ENCODE results near the gene CMIP.

The CMIP gene

DNA sequence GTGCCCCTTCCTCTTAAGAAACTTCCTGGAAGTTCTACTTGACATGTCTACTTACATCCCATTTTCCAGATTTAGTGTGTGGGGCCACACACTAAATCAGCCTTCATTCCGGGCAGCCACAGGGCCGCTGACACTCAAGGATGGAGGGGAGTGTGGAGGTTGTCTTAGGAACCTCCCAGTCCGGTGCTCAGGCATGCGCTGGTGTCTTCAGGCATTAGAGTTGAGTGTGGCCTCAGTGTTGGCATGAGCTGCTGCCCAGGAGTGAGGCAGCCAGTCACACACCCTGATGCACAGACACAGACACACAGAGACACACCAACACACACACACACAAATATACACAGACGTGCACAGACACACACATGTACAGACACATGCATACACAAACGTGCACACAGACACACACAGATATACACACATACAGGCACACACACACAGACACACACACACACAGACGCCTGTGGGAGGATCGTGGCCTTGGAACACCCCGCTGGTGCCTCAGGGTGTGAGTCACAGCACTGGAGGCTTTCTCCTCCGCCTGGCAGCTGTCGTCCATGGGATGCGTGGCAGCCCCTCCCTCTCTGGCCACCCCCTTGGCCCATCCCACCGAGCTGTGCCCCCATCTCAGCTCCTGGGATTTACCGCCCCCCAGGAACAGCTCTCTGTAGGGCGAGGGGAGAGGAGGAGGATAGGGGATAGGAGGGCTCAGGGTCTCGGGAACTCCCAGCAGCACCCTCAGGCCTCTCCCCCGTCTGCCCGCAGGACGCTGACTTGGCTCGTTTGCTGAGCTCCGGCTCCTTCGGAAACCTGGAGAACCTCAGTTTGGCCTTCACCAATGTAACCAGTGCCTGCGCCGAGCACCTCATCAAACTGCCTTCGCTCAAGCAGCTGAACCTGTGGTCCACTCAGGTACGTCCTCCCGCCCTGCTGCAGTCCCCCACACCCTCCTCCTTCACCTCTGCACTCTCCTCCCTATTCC, 258.9 kb downstream of the CMIP start:
- no peak for DNase-seq (ENCODE audit: low spot score)

DNA sequence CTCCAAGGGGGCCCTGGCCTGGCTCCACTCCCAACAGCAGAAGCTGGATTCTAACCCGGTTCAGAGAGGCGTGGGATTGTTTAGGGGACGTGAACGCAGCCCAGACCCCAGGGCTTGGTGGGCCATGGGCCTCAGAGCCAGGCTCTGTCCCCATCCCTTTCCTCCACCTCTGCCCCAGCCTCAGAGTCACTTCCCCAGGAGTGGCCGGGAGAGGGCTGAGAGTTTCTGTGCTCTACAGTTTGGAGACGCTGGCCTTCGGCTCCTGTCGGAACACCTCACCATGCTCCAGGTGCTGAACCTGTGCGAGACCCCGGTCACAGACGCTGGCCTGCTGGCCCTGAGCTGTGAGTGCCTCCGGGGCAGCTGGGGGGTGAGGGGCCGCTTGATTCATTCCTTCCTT, 260.7 kb downstream of the CMIP start:
- DNase-seq (ENCODE audit: low spot score): no peak

DNA sequence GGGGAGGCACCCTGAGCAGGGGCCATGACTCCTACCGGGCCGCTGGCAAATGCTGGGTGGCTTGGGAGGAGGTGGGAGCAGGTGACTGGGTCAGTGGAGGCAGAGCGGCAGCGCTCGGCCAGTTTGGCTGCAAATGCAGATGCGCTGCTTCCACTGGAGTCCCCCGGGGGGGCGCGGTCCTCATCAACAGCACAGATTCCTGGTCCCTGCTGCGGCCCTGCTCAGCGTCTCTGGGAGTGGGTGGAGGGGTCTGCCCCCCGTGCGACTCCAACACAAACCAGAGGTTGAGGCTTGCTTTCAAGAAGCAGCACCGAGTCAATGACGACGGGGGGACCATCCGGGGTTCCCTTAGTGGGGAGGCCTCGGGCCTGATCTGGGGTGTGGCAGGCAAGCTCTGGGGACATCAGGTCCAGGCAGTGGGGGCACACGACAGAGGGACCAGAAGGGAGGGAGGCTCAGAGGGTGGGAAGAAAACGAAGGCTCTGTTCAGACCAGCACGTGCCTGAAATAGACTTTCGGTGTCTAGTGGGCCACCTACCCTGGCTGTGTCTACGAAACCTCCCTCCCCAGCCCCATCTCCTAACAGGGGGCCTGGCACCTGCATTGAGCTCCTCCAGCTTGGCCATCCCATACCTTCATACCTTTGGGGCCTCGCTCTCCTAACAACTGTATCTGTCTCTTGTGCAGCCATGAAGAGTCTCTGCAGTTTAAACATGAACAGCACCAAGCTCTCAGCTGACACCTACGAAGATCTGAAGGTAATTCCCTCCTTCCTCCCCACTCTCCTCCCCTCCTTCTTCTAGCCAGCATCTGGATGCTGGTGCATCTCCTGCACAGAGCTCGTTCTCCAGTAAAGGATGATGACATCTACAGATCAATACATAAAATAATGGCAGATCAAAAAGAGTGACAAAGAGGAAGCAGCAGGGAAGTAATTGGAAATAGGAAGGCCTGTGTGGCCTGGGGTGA, 262.0 kb downstream of the CMIP start:
- DNase-seq (ENCODE audit: low spot score): no peak

DNA sequence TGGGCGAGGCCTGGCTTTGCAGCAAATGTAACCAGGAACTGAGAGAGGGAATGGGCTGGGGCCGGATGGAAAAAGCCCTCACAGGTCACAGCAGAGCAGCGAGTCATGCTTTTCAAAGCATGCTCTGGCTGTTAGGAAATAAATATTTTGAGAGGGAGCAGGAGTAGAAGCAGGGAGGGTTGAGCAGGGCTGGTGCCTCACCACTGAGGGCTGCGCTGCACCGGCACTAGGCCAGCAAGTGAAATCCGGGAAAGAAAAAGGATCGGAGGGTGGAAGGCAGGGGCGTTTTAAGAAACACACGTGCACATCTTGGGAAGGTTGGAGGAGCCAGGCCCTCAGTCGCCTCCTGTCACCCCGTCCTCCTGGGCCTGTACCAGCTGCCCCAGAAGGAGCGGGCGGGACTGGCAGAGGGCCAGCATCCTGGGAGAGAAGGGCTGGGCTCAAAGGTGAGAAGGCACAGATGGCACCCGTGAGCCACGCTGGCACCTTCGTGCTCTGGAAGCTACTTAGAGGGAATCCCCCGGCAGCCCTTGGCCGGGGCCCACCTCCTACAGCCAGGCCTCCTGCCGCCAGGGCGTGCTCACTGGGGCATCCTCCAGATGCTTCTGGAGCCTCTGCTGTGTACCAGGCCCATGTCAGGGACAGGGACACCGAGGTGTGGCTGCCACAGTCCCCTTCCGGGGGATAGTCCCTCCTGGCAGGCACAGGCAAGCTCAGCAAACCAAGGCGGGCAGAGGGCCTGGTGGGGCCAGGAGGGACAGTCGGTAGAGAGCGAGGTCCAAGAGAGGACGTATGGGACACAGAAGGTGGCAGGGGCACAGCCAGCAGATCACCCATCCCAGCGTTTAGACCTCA, 263.0 kb downstream of the CMIP start:
- no peak for DNase-seq (ENCODE audit: low spot score)

DNA sequence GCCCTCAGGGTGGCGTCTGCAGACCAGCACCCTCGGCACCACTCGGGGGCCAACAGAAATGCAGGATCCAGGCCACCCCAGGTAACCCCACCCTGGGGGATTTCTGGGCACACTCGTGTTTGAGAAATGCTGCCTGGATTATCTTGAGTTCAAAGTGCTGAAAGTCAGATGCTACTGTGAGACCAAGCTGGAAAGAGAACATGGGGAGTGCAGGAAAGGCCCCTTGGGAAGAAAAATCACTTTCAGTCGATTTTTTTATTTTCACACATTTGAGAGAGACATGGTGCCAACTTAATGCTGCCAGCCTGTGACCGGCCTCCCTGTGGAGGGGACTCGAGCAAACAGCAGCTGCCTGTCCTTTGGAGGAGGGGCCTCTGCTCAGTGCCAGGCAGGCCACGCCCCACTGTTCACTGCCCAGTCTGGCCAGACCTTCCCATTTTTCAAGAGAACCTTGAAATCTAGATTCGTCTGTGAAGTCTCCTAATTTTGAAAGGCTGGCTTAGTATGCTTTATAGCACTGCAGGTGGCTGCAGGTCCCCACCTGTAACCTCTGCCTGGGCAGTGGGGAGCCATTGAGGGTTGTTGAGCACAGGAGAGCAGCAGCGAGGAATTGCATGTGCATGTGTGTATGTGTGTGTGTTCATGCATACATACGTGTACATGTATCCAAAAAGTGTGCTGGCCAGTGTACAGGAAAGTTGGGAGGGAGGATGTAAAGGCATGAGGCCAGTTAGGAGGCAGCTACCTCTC, 263.8 kb downstream of the CMIP start:
- DNase-seq (ENCODE audit: low spot score): no peak

DNA sequence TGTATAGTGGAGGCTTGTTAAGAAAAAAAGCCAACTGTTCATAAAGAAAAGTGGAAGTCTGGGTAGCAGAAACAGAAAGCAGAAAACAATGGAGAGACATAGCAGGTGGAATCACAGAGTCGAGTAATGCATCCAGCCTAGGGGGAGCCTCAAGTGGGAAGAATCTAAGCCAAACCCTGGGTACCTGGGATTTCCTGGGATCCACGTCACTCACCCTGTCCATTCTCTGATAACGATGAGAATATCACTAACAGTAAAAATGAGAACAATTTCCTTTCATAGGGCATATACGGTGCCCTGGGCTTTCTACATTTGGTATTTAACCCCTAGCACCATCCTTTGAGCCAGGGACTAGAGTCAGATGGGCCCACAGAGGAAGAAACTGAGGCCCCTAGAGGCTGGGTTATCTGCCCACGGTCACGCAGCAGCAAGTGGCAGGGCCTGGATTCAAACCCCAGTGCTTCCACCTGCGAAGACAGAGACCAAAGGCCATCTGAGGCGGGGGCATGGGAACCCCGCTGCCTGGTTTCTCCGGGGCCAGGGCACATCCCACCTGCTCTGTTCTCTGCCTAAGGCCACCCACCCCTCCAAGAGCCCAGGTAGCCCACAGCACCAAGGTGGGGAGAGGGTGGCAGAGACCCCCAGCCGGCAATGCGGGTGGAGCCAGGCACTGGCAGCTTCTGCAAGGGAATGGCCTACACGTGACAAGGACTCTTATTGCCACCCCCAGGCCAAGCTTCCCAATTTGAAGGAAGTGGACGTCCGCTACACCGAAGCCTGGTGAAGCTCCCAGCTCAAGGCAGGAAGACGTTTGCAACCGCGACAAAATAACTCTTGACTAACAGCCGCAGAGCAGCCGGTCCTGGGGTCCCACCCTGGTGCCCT, 264.6 kb downstream of the CMIP start:
- DNase-seq (ENCODE audit: low spot score): no peak

DNA sequence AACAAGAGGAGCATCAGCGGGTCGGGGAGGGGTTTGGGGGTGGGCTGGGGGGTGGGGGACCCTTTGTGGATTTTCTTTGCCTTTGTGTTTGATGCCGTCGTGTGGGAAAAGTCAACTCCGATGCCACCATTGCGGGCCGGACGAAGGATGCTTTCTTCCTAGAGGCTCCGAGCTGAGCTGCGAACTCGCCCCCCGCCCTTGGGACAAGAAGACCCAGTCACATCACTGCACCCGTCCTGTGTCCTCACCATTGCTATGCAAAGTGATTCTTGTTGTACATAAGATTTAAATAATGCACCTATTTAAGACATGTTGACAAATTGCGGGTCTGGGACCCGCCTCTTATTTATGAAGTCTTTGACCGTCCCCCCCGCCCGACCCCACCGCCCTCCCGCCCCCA, 265.4 kb downstream of the CMIP start:
- DNase-seq (ENCODE audit: low spot score): no peak

DNA sequence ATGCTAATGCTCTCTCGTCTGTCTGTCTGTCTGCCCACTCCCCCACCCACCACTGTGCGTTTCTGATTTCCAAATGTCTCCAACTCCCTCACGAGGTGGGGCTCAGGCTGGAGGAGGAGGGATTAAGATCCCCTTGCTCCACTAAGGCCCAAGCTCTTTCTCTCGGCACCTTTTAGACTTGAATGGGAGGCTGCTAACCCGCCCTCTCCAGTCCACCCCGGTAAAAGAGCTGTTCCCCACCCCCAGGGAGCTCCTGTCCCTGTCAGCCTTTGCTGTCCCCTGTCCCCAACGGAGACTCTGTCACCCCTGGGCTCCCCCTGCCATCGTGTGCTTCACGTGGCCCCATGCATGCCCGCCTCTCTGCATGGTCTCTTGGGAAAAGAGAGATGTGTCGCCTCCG, 266.0 kb downstream of the CMIP start:
- no peak for DNase-seq (ENCODE audit: low spot score)

DNA sequence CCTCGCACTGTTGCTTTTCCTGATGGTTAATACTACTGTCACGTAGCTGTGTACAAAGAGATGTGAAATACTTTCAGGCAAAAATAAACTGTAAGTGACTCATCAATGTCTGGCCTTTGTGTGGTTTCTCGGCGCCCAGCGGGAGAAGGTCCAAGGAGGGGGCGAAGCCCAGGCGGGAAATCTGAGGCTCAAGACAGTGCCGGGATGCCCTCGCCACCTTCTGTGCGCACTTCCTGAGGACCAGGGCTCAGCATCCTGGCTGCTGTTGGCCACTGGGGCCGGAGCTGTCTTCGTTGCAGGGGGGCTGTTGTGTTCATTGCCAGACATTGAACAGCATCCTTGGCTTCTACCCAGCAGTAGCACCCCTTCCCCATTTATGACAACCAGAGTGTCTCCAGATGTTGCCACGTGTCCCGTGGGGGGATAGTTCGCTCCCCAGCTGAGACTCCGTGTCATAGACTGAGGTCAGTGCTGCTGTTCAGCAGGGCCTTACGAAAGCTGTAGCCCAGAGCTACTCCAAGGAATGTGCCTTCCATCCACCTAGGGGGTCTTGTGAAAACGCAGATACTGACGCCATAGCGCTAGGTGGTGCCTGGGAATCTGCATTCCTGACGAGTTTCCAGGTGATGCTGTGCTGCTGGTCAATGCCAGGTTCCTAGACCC, 267.2 kb downstream of the CMIP start:
- DNase-seq (ENCODE audit: low spot score): no peak

DNA sequence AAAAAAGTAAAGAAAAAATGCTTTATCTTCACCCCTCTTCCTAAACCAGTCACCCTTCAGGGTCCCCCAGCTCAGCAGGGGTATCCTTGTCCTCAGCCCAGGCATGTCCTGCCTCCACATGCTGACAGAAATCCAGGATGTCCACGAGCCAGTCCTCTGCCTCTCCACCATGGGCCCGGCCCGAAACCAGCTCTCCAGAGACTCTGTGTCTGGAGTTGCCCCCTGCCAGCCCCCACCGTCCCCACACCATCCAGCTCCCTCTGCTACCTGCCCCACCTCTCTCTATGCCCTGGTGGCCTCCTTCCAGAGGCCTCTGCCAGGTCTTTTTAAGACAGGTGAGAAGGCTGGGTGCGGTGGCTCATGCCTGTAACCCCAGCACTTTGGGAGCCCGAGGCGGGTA, 268.1 kb downstream of the CMIP start:
- no peak for DNase-seq (ENCODE audit: low spot score)

DNA sequence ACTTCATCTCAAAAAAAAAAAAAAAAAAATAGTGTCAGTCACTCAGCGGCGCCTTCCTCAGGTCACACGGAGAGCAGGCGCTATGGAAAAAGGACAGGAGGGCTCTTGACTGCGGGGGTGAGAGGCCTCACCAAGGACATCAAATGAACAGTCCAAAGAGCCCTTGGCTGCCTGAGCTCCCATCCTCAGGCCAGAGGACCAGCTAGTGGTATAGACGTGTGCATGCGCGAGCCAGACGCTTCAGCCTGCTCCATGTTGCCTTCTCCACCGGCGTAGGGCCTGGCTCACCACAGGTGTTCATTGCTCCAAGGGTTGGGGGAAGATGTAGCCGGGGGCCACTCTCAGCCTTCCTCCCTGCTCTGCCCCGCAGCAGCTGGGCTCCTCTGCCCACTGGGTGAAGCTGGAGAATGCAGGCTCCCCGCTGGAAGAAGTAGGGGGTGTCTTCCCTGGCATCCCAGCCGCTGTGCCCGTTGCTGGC, 268.7 kb downstream of the CMIP start:
- DNase-seq (ENCODE audit: low spot score): no peak

DNA sequence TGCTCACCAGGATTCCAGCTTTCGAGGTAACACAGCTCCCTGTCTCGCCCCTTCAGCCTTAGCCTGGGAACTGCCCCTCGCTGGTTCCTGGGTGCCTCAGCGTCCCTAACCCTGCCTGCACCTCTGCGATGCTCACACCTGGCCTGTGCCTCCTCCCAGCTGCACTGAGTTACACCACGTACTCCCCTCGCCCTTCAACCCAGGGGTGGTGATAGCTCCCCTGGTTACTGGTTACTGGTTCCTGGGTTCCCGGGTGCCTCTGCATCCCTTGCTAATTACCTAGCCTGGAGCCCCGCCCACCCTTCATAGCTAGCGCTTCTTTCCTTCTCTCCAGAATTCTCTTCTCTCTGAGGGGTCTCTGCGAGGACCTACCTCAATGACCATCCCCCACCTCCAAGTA, 269.2 kb downstream of the CMIP start:
- DNase-seq (ENCODE audit: low spot score): no peak

DNA sequence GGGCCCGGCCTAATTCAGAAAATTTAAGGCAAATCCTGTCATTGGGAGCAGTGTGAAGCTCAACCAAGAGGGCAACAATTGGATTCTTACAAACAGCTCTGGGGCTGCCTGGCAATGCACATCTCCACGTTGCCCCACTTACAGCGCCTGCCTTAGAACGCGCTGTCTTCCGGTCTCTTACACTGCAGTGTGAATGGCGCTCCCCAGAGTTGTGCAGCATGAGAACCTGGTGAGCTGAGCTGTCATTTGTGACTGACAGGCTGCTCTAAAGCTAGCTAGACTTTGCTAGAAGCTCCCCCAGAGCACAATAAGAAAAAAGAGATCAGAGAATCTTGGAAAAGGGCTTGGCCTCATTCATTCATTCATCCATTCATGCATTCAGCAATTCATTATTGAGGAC, 270.0 kb downstream of the CMIP start:
- no peak for DNase-seq (ENCODE audit: low spot score)

DNA sequence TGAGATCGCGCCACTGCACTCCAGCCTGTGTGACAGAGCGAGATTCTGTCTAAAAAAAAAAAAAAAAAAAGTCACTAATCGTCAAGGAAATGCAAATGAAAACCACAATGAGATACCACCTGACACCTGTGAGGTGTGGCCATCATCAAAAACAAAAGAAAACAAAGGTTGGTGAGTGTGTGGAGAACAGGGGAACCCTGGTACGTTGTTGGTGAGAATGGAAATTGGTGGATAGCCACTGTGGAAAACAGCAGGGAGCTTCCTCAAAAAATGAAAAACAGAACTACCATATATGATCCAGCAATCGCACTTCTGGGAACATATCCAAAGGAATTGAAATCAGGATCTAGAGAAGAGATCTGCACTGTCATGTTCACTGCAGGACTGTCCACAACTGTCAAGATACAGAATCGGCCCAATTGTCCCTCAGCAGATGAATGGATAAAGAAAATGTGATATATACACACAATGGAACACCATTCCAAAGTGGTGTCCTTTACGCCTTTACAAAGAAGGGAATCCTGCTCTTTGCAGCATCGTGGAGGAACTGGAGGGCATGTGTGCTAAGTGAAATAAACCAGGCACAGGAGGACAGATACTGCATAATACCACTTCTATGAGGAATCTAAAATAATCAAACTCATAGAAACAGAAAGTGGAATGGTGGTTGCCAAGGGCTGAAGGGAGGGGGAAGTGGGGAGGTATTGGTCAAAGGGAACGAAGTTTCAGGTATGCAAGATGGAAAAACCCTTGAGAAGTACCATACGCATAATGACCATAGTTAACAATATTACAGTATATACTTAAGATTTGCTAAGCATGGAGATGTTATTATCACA, 271.0 kb downstream of the CMIP start:
- DNase-seq (ENCODE audit: low spot score): no peak

DNA sequence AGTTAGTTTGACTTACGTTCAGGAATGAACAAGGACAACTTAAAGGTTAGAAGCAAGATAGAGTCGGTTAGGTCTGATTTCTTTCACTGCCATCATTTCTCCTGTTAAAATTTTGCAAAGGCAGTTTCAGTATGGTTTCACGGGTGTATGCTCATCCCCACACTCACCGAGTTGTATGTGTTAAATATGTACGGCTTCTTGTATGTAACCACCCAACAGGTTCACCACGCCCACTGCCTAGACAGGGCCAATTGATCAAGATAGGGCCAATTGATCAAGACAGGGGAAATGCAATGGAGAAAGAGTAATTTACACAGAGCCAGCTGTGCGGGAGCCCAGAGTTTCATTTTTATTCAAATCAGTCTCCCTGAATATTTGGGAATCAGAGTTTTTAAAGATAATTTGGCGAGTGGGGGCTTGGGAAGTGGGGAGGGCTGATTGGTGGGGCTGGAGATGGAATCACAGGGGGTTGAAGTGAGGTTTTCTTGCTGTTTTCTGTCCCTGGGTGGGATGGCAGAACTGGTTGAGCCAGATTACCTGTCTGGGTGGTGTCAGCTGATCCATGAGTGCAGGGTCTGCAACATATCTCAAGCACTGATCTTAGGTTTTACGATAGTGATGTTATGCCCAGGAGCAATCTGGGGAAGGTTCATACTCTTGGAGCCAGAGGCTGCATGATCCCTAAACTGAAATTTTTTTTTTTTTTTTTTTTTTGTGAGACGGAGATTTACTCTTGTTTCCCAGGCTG, 272.0 kb downstream of the CMIP start:
- DNase-seq (ENCODE audit: low spot score): no peak

DNA sequence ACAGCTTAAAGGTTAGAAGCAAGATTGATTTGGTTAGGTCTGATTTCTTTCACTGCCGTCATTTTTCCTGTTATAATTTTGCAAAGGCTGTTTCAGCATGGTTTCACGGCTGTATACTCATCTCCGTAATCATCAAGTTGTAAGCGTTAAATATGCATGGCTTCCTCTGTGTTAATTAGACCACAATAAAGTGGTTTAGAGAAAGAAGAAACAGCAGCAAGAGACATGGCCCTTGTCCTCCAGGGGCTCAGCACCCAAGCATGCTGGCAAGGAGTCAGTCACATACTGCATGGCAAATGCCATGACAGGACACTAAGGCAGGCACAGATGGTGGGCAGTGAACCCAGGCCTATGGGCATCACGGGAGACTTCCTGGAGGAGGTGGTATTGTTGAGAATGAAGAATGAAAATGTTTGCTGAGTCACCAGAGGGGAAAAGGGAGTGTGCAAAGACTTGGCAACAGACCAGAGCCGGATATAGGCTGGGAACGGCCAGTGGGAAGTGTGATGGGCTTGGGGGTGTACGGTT, 273.1 kb downstream of the CMIP start:
- DNase-seq (ENCODE audit: low spot score): no peak

DNA sequence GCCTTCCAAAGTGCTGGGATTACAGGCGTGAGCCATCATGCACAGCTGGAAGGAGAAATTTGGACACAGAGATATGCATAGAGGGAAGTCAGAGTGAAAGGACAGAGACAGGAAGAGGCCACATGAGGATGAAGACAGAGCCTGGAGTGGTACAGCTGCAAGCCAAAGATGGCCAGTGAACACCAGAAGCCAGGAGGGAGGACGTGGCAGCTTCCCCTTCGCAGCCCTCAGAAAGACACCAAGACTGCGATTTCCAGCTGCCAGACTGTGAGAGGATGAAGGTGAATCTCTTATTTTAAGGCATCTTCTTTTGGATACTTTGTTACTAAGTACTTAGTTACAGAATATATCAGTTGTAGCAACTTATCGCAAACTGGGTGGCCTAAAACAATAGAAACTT, 274.0 kb downstream of the CMIP start:
- DNase-seq (ENCODE audit: low spot score): no peak

DNA sequence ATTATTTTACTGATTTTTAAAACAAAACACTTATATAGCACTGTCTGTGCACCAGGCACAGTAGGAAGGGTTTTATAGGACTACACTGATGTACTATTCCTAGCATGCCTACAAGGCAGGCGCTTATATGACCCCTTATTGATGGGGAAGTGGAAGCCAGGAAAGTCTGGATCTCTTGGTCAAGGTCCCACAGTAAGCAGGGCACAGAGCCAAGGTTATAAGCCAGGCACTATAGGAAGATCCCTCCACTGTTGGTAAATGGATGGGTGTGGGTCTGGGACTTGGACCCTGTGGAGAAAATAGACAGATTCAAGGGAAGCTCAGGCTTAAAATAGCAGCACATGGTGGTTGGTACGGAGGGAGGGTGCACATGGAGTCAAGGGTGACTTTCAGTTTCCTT, 275.4 kb downstream of the CMIP start:
- no peak for DNase-seq (ENCODE audit: low spot score)
